Endodermal cell (in vitro differentiated cells): ENCODE measurements around the gene RASSF7. TPM values are rescaled to one million over a fixed set of nuclear protein-coding genes. Genes with fewer than 3 reads are reported as not detected.
"Not testable (repeated sequence)": the region's sequence is repeated elsewhere in the genome, so short reads cannot be mapped to it uniquely, and the experiment has no call there.

ENCODE experiments used
- DNase-seq: peaks from one replicate; pipeline ENCODE4 v3.0.0-alpha.2; 2017
- H3K27ac ChIP-seq: 2 replicates; pipeline ENCODE4 v1.5.1; 2013; ENCODE audit warnings: mild to moderate bottlenecking, low read depth, low read length, moderate library complexity
- H3K27me3 ChIP-seq: 2 replicates; pipeline ENCODE4 v1.6.1; 2013; ENCODE audit warnings: mild to moderate bottlenecking, low read length, moderate library complexity; ENCODE audit not compliant: insufficient read depth, control insufficient read depth, poor library complexity, severe bottlenecking
- H3K36me3 ChIP-seq: 2 replicates; pipeline ENCODE4 v1.7.0; 2013; ENCODE audit warnings: mild to moderate bottlenecking, low read length, moderate library complexity; ENCODE audit not compliant: control insufficient read depth, insufficient read depth
- H3K4me1 ChIP-seq: one replicate; pipeline ENCODE4 v1.7.0; 2013; ENCODE audit warnings: low read length; ENCODE audit not compliant: control insufficient read depth, insufficient read depth
- H3K4me3 ChIP-seq: 2 replicates; pipeline ENCODE4 v1.5.1; 2013; ENCODE audit warnings: mild to moderate bottlenecking, low read length, moderate library complexity
- H3K9ac ChIP-seq: 2 replicates; pipeline ENCODE4 v1.6.1; 2013; ENCODE audit warnings: mild to moderate bottlenecking, low read length, moderate library complexity; ENCODE audit not compliant: poor library complexity, severe bottlenecking; ENCODE audit errors: extremely low read depth
- H3K9me3 ChIP-seq: 2 replicates; pipeline ENCODE4 v1.6.1; 2013; ENCODE audit warnings: mild to moderate bottlenecking, low read length, moderate library complexity; ENCODE audit not compliant: control insufficient read depth
- H3K27ac Mint-ChIP-seq: 2 replicates; pipeline ENCODE4 v1.8.0; 2020; ENCODE audit warnings: mixed read lengths
- H3K27me3 Mint-ChIP-seq: 2 replicates; pipeline ENCODE4 v1.8.0; 2021; ENCODE audit warnings: mild to moderate bottlenecking, mixed read lengths; ENCODE audit not compliant: insufficient read depth
- H3K36me3 Mint-ChIP-seq: 2 replicates; pipeline ENCODE4 v1.8.0; 2020; ENCODE audit warnings: low read depth, mixed read lengths
- H3K4me1 Mint-ChIP-seq: 2 replicates; pipeline ENCODE4 v1.8.0; 2020; ENCODE audit warnings: mixed read lengths
- H3K4me3 Mint-ChIP-seq: 2 replicates; pipeline ENCODE4 v1.8.0; 2020; ENCODE audit warnings: mild to moderate bottlenecking, moderate library complexity, mixed read lengths
- H3K9me3 Mint-ChIP-seq: 2 replicates; pipeline ENCODE4 v1.8.0; 2020; ENCODE audit warnings: mild to moderate bottlenecking, mixed read lengths
- WGBS, 2 experiments: methylation state at CpG; one replicate each; pipeline versions ENCODE4 v1.1.5 to v1.1.7; 2013; ENCODE audit warnings: missing lambda C conversion rate in 2 of 2, mixed read lengths in 1 of 2; ENCODE audit not compliant: insufficient coverage in 1 of 2, insufficient read length in 1 of 2; 5-methylcytosine and 5-hydroxymethylcytosine counted together
- total RNA-seq, 2 donors: library from RNA; stranded (reverse); fragmentation: NEBNext Ultra II Directional in 1 of 2; extraction: Animal tissue kit (Norgen Biotek cat#: 25700) in 1 of 2; gene quantifications; 2 replicates in 1 of 2; 3 replicates in 1 of 2; pipeline ENCODE4 v1.2.1, GENCODE V29; 2021
- TF ChIP-seq, protein P1 (sequence below): fragments of 200-600 bp; sonication (generic); conservative IDR thresholded peaks from 2 replicates; pipeline ENCODE4 v1.5.0; 2021; ENCODE audit warnings: antibody characterized with exemption, mild to moderate bottlenecking

RASSF7 gene
- total RNA-seq, 2 donors from 2014 or later: 34.2 to 36.3 TPM

DNA sequence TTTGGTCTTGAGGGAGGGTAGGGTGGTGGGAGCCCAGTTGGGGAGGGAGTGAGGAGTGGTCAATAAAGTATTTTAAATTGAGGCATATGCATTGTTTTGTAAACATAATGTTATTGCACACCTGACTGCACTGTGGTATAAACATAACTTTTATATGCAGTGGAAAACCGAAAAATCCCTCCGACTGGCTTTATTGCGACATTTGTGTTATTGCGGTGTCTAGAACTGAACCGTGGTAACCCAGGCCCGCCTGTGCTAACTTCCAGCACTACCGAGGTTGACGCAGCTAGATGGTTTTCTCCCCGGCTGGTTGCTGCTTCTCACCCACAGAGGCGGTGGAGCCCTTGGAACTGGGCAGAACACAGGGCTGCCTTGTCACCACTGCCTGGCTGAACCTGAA, 46.2 kb upstream of the RASSF7 start:
- Mint-ChIP-seq H3K4me1 (no peaks in the 10 kb centered on the region), H3K27ac (no peak overlapping the region), H3K36me3 (peaks cover 53% of the 10 kb centered on the region), H3K4me3 (no peak overlapping the region), H3K27me3 (peaks cover 2% of the 10 kb centered on the region), H3K9me3 (peaks cover 27% of the 10 kb centered on the region)
- H3K27ac ChIP-seq: no peak overlapping the region
- H3K4me1 ChIP-seq: no peaks in the 10 kb centered on the region
- no peaks in the 10 kb centered on the region for H3K27me3 ChIP-seq
- no peak for DNase-seq
- no peak overlapping the region for H3K4me3 ChIP-seq
- H3K9me3 ChIP-seq: peaks cover 15% of the 10 kb centered on the region
- peaks cover 16% of the 10 kb centered on the region for H3K36me3 ChIP-seq
- H3K9ac ChIP-seq: no peak overlapping the region
- 95 to 97% methylated on average over 10 of the region's 10 CpGs for WGBS, 2 experiments
- TF ChIP-seq, protein P1, sequence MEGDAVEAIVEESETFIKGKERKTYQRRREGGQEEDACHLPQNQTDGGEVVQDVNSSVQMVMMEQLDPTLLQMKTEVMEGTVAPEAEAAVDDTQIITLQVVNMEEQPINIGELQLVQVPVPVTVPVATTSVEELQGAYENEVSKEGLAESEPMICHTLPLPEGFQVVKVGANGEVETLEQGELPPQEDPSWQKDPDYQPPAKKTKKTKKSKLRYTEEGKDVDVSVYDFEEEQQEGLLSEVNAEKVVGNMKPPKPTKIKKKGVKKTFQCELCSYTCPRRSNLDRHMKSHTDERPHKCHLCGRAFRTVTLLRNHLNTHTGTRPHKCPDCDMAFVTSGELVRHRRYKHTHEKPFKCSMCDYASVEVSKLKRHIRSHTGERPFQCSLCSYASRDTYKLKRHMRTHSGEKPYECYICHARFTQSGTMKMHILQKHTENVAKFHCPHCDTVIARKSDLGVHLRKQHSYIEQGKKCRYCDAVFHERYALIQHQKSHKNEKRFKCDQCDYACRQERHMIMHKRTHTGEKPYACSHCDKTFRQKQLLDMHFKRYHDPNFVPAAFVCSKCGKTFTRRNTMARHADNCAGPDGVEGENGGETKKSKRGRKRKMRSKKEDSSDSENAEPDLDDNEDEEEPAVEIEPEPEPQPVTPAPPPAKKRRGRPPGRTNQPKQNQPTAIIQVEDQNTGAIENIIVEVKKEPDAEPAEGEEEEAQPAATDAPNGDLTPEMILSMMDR: no peak

DNA sequence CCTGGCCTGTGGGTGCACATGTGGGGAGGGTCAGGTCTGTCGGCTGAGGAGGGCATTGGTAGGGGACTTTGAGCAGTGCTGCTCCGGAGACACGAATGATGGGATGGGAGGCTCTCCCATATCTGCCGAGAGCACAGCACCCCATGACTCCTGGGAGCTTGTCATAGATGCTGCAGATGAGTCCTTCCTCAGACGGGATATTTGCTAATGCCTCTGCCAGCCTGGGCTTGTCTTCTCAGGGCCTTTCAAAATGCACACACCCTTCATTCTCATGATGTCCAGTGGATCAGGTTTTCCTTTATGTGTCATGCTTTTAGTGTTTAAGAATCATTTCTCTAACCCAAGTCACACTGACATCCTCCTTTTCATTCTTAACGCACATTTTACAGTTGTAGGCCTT, 45.6 kb upstream of the RASSF7 start:
- H3K9me3 ChIP-seq: peaks cover 15% of the 10 kb centered on the region
- H3K9me3 Mint-ChIP-seq: peaks cover 27% of the 10 kb centered on the region
- no peaks in the 10 kb centered on the region for H3K4me1 ChIP-seq
- DNase-seq: no peak
- H3K4me3 ChIP-seq: no peak overlapping the region
- TF ChIP-seq, protein P1: no peak
- peaks cover 47% of the 10 kb centered on the region for H3K36me3 Mint-ChIP-seq
- H3K4me3 Mint-ChIP-seq: no peak overlapping the region
- no peak overlapping the region for H3K27ac ChIP-seq
- H3K4me1 Mint-ChIP-seq: no peaks in the 10 kb centered on the region
- peaks cover 11% of the 10 kb centered on the region for H3K36me3 ChIP-seq
- no peak overlapping the region for H3K27ac Mint-ChIP-seq
- no peaks in the 10 kb centered on the region for H3K27me3 ChIP-seq
- no peak overlapping the region for H3K9ac ChIP-seq
- WGBS, 2 experiments: 92 to 95% methylated on average over 5 to 6 of the region's 6 CpGs
- H3K27me3 Mint-ChIP-seq: peaks cover 2% of the 10 kb centered on the region

DNA sequence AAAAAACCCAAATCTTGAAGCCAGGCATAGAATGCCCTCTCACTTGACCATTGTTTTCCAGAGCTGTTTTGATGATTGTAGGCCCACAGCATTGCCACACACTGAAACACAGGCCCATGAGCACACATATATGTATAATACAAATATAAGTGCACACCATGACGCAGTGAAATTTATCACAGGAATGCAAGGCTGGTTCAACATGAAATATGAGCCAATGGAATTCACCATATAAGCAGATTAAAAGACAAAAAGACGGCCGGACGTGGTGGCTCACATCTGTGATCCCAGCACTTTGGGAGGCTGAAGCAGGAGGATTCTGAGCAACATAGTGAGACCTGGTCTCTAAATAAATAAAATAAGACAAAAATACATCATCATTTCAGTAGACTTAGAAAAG, 44.4 kb upstream of the RASSF7 start:
- TF ChIP-seq, protein P1: no peak
- Histone ChIP-seq H3K27me3 (no peaks in the 10 kb centered on the region), H3K4me3 (no peak overlapping the region), H3K4me1 (no peaks in the 10 kb centered on the region), H3K9ac (no peak overlapping the region), H3K9me3 (peaks cover 15% of the 10 kb centered on the region), H3K27ac (no peak overlapping the region), H3K36me3 (peaks cover 10% of the 10 kb centered on the region)
- DNase-seq: no peak
- Mint-ChIP-seq H3K36me3 (peaks cover 43% of the 10 kb centered on the region), H3K9me3 (peaks cover 37% of the 10 kb centered on the region), H3K4me3 (no peak overlapping the region), H3K4me1 (no peaks in the 10 kb centered on the region), H3K27me3 (peaks cover 2% of the 10 kb centered on the region), H3K27ac (no peak overlapping the region)
- 90 to 96% methylated on average over 3 to 4 of the region's 4 CpGs for WGBS, 2 experiments

DNA sequence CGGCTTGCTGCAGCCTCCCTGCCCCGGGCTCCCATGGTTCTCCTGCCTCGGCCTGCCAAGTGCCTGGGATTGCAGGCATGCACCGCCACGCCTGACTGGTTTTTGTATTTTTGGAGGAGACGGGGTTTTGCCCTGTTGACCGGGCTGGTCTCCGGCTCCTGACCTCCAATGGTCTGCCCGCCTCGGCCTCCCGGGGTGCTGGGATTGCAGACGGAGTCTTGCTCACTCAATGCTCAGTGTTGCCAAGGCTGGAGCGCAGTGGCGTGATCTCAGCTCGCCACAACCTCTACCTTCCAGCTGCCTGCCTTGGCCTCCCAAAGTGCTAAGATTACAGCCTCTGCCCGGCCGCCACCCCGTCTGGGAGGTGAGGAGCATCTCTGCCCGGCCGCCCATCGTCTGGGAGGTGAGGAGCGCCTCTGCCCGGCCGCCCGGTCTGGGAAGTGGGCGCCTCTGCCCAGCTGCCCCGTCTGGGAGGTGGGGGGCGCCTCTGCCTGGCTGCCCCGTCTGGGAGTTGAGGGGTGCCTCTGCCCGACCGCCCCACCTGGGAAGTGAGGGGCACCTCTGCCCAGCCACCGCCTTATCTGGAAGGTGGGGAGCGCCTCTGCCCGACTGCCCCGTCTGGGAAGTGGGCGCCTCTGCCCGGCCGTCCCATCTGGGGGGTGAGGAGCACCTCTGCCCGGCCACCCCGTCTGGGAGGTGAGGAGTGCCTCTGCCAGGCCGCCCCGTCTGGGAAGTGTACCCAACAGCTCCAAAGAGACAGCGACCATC, 43.7 kb upstream of the RASSF7 start:
- not testable (repeated sequence) for DNase-seq, H3K4me1 Mint-ChIP-seq, H3K4me1 ChIP-seq, H3K27me3 Mint-ChIP-seq, H3K4me3 Mint-ChIP-seq, H3K9ac ChIP-seq, H3K4me3 ChIP-seq, H3K36me3 ChIP-seq, H3K27ac Mint-ChIP-seq, H3K27ac ChIP-seq, H3K27me3 ChIP-seq
- 95 to 97% methylated on average over 20 to 43 of the region's 43 CpGs for WGBS, 2 experiments
- Mint-ChIP-seq H3K36me3 (peaks cover 39% of the 10 kb centered on the region), H3K9me3 (peaks cover 37% of the 10 kb centered on the region)
- H3K9me3 ChIP-seq: peaks cover 15% of the 10 kb centered on the region
